M059J (cell line): ENCODE data around the gene NTRK2. TPM values are rescaled to one million over a fixed set of nuclear protein-coding genes. Genes with fewer than 3 reads are reported as not detected.
A peak's percentile ranks its signal among the peaks of the same experiment; 100 is the strongest.

Experiments used
- DNase-seq: peaks from one replicate; pipeline ENCODE4 v3.0.0-alpha.2; 2012; ENCODE audit warnings: low read depth
- total RNA-seq: library from RNA; depleted of rRNA; stranded (reverse); fragments of >200 nt; shearing (Covaris generic); gene quantifications from 2 replicates; pipeline ENCODE4 v1.2.3, GENCODE V29; 2014

NTRK2 gene
- total RNA-seq, 1 experiment from 2014 or later = 1.1 TPM

GRCh38 chr9:85016384-85017006, 347.0 kb downstream of the NTRK2 start:
- DNase-seq = peak; percentile 45

GRCh38 chr9:85020791-85021190, 351.3 kb downstream of the NTRK2 start:
- DNase-seq = peak; percentile 88

GRCh38 chr9:85021686-85022085, 352.2 kb downstream of the NTRK2 start:
- DNase-seq = no peak

DNA sequence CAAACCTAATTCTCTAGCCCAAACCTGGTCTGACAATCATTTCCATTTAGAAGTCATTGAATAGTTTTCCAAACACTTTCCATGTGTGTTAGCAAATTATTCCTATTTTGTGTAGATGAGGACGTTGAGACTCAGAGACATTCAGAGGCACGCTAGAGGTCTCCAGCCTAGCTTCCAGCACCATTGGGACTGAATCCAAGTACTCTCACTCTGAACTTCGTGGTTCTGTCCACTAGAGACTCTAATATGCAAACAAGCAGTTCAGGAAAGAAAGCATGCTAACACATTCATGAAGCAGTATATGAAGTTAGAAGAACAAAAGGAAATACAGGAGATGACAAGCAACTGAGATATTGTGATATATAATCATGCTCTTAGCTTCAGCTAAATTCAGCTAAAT, 354.8 kb downstream of the NTRK2 start:
- DNase-seq = no peak

DNA sequence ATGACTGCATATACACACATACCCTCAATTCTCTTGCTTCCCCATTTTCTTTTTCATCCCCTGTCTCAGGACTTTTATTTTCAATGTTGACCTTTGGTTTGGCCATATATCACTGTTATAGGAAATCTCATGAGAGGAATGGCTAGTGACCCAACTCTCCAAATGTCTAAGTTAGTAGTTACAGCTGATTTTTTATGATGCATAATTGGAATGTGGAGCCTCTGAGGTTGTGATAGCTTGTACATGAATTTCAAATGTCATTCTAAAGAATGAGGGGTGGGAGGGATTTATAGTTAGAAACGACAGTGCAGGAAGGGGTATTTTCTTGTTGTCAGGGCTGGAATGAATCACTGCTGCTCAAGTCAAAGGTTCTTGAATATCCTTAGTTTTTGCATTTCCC, 356.1 kb downstream of the NTRK2 start:
- DNase-seq = no peak

GRCh38 chr9:85027870-85028269, 358.3 kb downstream of the NTRK2 start:
- no peak for DNase-seq

- DNase-seq = no peak
Observed at GRCh38 chr9:85030316-85030715, 360.8 kb downstream of the NTRK2 start.

DNA sequence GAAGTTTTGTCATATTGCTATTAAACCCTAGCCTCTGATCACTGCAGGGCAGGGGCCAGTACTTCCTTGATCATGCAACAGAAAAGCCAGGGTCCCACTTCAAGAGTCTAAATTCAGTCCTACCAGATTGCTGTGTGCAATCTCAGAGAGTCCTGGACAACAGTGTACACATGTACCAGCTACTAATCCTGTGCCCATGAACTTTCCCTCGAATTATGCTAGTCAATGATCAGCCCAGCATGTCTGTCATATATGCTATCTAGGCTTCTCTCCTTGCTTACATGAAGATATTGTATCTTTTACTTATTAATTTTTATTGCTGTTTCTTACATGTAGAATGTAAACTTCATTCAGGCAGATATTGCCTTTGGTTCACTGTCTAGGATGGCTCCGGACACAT, 367.0 kb downstream of the NTRK2 start:
- no peak for DNase-seq

GRCh38 chr9:85038061-85038460, 368.5 kb downstream of the NTRK2 start:
- DNase-seq = no peak

GRCh38 chr9:85038824-85039608, 369.5 kb downstream of the NTRK2 start:
- peak; percentile 25 for DNase-seq

DNA sequence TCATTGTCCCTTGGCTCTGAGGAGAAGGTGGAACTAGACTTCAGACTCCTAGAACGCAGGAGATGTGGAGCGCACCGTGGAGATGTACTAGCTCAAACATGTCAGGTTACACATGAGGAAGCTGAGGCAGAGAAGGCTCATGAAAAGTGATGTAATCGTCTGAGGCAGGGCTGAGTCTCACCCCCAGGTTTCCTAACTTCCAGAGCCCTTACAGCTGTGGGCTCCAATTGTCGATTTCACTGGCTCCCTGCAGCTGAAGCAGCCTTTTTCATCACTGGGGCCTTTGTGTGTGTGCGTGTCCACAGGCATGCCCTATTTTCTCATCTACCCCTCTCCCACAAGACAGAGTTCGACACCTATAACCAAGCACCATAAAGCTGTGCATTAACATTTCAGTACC, 370.6 kb downstream of the NTRK2 start:
- no peak for DNase-seq

GRCh38 chr9:85040821-85041465, 371.4 kb downstream of the NTRK2 start:
- no peak for DNase-seq

GRCh38 chr9:85041466-85042137, 372.1 kb downstream of the NTRK2 start:
- DNase-seq = no peak

DNA sequence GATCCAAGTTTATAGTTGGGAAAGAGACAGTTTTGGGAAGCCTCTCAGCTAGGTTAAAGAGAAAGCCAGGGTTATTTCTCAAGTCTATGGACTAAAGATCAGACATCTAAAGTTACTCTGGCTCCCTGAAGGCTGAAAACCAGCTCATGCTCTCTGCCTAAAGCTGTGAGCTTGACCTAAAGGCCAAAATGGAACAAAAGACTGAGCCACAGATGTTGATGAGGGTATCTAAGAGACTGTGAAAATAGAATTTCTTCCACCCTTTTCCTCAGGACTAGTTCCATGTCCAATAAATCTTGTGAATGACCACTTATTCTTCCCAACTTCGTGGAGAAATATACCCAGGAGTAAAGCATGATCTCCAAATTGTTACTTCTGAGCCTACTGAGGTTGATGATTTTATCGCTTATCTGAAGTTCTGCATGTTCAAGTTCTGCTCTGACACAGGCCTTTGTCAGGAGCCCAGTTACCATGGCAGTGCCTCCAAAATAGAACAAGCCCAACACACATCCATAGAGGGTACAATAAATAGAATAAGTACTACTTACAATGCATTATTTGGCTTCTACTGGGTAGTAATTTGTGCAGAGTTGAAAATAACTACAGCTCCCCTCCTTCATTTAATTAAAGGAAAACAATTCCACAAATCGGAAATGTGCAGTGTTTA, 373.6 kb downstream of the NTRK2 start:
- DNase-seq = no peak

DNA sequence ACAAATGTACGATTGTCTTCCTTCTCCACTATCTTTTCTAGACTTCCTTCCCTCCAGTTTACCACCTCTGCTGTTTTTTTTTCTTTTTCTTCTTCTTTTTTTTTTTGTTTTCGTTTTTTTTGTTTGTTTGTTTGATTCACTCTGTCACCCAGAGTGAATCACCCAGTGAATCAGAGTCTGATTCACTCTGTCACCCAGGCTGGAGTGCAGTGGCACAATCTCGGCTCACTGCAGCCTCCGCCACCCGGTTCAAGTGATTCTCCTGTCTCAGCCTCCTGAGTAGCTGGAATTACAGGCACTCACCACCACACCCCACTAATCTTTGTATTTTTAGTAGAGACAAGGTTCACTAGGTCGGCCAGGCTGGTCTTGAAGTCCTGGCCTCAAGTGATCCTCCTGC, 375.7 kb downstream of the NTRK2 start:
- DNase-seq = peak; percentile 50

GRCh38 chr9:85046475-85046874, 376.9 kb downstream of the NTRK2 start:
- DNase-seq = no peak

DNA sequence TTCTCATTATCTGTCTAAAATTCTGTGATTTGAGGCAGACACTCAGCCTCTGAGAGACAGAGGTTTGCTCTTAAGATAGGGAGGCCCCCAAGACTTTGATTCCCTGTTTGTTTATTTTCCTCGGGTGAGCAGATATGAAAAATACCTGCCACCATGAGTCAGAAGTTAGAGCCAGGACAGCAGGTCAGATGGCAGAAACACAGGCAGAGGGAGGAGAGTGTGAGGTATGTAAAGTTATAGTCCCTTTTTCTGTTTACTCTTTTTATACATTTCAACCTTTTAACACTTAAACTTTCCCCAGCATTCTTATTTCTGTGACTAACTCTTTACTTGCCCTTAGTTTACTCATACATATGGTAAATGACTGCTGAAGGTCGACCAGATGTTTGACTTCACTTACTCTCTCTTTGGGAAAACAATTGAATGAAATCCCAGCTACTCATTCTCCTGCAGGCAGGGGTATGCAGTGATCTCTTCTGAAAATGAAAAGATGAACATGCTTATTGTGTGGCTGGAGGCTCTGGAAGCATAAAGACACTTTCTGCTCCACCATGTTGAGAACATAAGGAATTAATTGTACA, 383.8 kb downstream of the NTRK2 start:
- DNase-seq = peak; percentile 52

DNA sequence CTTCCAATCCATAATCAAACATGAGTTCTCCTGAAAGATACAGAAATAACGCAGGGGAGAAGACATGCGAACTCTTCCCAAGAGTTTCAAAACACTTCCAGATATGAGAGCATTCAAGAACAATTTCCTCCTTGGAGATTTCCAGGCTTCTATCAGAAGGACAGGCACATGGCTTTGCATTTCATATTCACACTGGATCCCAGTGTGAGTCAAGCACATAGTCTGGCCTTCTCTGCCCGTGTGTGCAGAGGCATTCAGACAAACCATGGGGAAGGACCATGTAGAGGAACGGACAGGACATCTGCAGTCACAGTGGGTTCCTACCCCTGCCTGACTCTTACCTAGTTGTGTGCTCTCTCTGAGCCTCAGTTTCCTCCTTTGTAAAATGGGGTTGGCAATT, 384.5 kb downstream of the NTRK2 start:
- DNase-seq = no peak

DNA sequence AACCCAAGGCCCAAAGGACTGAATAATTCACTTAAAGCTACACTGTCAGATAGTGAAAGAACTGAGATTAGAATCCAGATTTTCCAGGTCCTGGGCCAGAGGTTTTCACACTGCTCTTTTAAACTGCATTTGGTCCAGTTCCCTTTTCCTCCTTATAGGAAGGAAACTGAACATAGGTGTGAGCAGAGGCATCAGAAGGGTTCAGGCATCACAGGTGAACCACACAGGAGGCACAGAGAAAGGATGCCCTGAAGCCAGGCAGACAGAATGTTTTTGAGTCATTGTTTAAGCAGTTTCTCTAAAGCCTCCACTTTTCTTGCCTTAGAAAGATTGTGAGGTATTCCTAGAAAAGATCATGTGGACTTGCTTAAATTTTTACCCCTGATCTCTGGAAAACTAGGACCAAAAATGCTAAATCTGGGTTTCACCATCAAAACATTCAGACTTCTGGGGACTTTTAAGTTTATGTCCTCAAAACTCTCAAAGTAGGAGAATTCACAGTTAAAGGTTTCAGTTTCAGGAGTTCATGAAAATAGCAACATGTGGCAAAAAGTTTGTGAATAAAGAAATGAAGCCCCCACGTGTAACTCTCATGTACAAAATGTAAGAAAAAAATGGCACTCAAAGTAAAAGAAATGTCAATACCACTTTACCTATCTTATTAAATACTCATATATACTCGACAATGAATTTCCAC, 386.1 kb downstream of the NTRK2 start:
- no peak for DNase-seq

- no peak for DNase-seq
Observed at GRCh38 chr9:85056203-85056572, 386.7 kb downstream of the NTRK2 start.

GRCh38 chr9:85061969-85062368, 392.4 kb downstream of the NTRK2 start:
- no peak for DNase-seq
